H1 (cell line): ENCODE data around the gene PDLIM4. TPM values are rescaled to one million over a fixed set of nuclear protein-coding genes. Genes with fewer than 3 reads are reported as not detected.

ENCODE experiments used
- CTCF ChIA-PET: fragments of 300-600 bp; sonication (Branson Sonifier 250); formaldehyde crosslinking; loops from one replicate; lab custom pipeline; 2021; ENCODE audit not compliant: partially characterized antibody; lab: Charles Lee
- POLR2A ChIA-PET: fragments of 300-600 bp; sonication (Branson Sonifier 250); formaldehyde crosslinking; loops from one replicate; lab custom pipeline; 2021; ENCODE audit warnings: inconsistent platforms; ENCODE audit not compliant: partially characterized antibody; lab: Charles Lee
- DNase-seq, 2 experiments: peaks; one replicate each; pipeline versions ENCODE4 v3.0.0 to v3.0.0-alpha.2; 2010 to 2022; ENCODE audit warnings: low spot score in 2 of 2, low read depth in 1 of 2, mixed read lengths in 1 of 2
- FAIRE-seq: peaks from 2 replicates; lab custom pipeline; 2011; peaks lifted over from hg19 to GRCh38; lab: Jason Lieb, UNC
- H2AFZ ChIP-seq: 2 replicates; pipeline ENCODE4 v1.8.1; 2012; ENCODE audit warnings: low read length, inconsistent platforms
- H2AK5ac ChIP-seq: 2 replicates; pipeline ENCODE4 v1.6.1; 2013; ENCODE audit warnings: low read depth, low read length
- H2BK120ac ChIP-seq: replicated peaks from 2 replicates; pipeline ENCODE3; 2013; ENCODE audit warnings: low read depth, low read length, inconsistent platforms
- H2BK12ac ChIP-seq: 2 replicates; pipeline ENCODE4 v1.6.1; 2013; ENCODE audit warnings: low read depth, low read length
- H2BK15ac ChIP-seq: 2 replicates; pipeline ENCODE4 v1.6.1; 2013; ENCODE audit warnings: low read length
- H2BK20ac ChIP-seq: 2 replicates; pipeline ENCODE4 v1.6.1; 2013; ENCODE audit warnings: low read length
- H2BK5ac ChIP-seq: 2 replicates; pipeline ENCODE4 v1.6.1; 2013; ENCODE audit warnings: low read depth, low read length
- H3K14ac ChIP-seq: 2 replicates; pipeline ENCODE4 v1.6.1; 2013; ENCODE audit warnings: inconsistent platforms; ENCODE audit not compliant: insufficient read length
- H3K18ac ChIP-seq: 2 replicates; pipeline ENCODE4 v1.6.1; 2013; ENCODE audit warnings: low read length; ENCODE audit errors: extremely low read depth
- H3K23ac ChIP-seq: 2 replicates; pipeline ENCODE4 v1.6.1; 2013; ENCODE audit warnings: inconsistent platforms; ENCODE audit not compliant: insufficient read length
- H3K23me2 ChIP-seq: 2 replicates; pipeline ENCODE4 v1.6.1; 2013; ENCODE audit warnings: low read depth, low read length
- H3K27ac ChIP-seq: 2 replicates; pipeline ENCODE4 v1.6.1; 2011; ENCODE audit warnings: low read depth, low read length, inconsistent platforms
- H3K27me3 ChIP-seq, 4 experiments: replicated peaks in 1 of 4; 1 replicate in 1 of 4; 2 replicates in 3 of 4; pipeline versions ENCODE4 v1.6.1 to v1.8.1; 2011 to 2013; ENCODE audit warnings: low read length in 3 of 4, mild to moderate bottlenecking in 3 of 4, inconsistent platforms in 2 of 4, mixed read lengths in 2 of 4, moderate library complexity in 1 of 4; ENCODE audit not compliant: control insufficient read depth in 3 of 4, insufficient read depth in 3 of 4; ENCODE audit errors: extremely low read depth in 1 of 4
- H3K36me3 ChIP-seq, 4 experiments: 2 replicates each; pipeline versions ENCODE4 v1.6.1 to v1.8.1; 2011 to 2013; ENCODE audit warnings: mild to moderate bottlenecking in 4 of 4, low read length in 3 of 4, moderate library complexity in 2 of 4, control low read depth in 1 of 4, inconsistent platforms in 1 of 4; ENCODE audit not compliant: insufficient read depth in 4 of 4, control insufficient read depth in 2 of 4
- H3K4ac ChIP-seq: replicated peaks from 2 replicates; pipeline ENCODE3; 2013; ENCODE audit warnings: low read length, low read depth, mixed read lengths, inconsistent platforms; ENCODE audit not compliant: insufficient read length
- H3K4me1 ChIP-seq, 4 experiments: replicated peaks in 1 of 4; 1 replicate in 1 of 4; 2 replicates in 3 of 4; pipeline versions ENCODE4 v1.6.1 to v1.8.1; 2011 to 2013; ENCODE audit warnings: low read length in 3 of 4, inconsistent platforms in 2 of 4, mixed read lengths in 1 of 4; ENCODE audit not compliant: insufficient read depth in 4 of 4, control insufficient read depth in 3 of 4
- H3K4me2 ChIP-seq, 2 experiments: 2 replicates each; pipeline versions ENCODE4 v1.6.1 to v1.8.1; 2011 to 2013; ENCODE audit warnings: low read depth in 2 of 2, low read length in 2 of 2, control low read depth in 1 of 2, inconsistent platforms in 1 of 2, mild to moderate bottlenecking in 1 of 2; ENCODE audit not compliant: insufficient read depth in 1 of 2
- H3K4me3 ChIP-seq, 4 experiments: fragments of 200-600, 300-600 bp in 1 of 4; sonication (generic), shearing (Covaris generic), sonication (Bioruptor Twin) in 1 of 4; 2 replicates each; pipeline versions ENCODE4 v1.5.1 to v1.8.1; 2011 to 2016; ENCODE audit warnings: low read length in 4 of 4, low read depth in 3 of 4, control low read depth in 2 of 4, inconsistent platforms in 2 of 4, mild to moderate bottlenecking in 2 of 4, mixed read lengths in 1 of 4, moderate library complexity in 1 of 4; ENCODE audit not compliant: insufficient read depth in 2 of 4; ENCODE audit errors: extremely low read depth in 1 of 4
- H3K56ac ChIP-seq: replicated peaks from 2 replicates; pipeline ENCODE3; 2013; ENCODE audit warnings: low read depth, mild to moderate bottlenecking, mixed read lengths, low read length, inconsistent platforms; ENCODE audit not compliant: insufficient read length
- H3K79me1 ChIP-seq: 2 replicates; pipeline ENCODE4 v1.6.1; 2013; ENCODE audit warnings: low read depth, low read length, control low read depth
- H3K79me2 ChIP-seq, 2 experiments: 2 replicates each; pipeline versions ENCODE4 v1.6.1 to v1.8.1; 2012 to 2013; ENCODE audit warnings: low read length in 2 of 2, mild to moderate bottlenecking in 2 of 2, inconsistent platforms in 1 of 2; ENCODE audit not compliant: insufficient read depth in 2 of 2, control insufficient read depth in 1 of 2
- H3K9ac ChIP-seq, 4 experiments: replicated peaks in 1 of 4; 1 replicate in 1 of 4; 2 replicates in 3 of 4; pipeline versions ENCODE4 v1.6.1 to v1.8.1; 2011 to 2013; ENCODE audit warnings: low read depth in 3 of 4, low read length in 3 of 4, control low read depth in 2 of 4, mild to moderate bottlenecking in 2 of 4, moderate library complexity in 2 of 4, inconsistent platforms in 1 of 4; ENCODE audit errors: extremely low read depth in 1 of 4
- H3K9me3 ChIP-seq, 2 experiments: 2 replicates each; pipeline versions ENCODE4 v1.6.1 to v1.8.1; 2012 to 2013; ENCODE audit warnings: mild to moderate bottlenecking in 2 of 2, moderate library complexity in 2 of 2, control low read depth in 1 of 2, inconsistent platforms in 1 of 2, low read depth in 1 of 2, low read length in 1 of 2, mixed read lengths in 1 of 2; ENCODE audit not compliant: insufficient read depth in 2 of 2
- H4K20me1 ChIP-seq, 2 experiments: replicated peaks in 1 of 2; 2 replicates each; pipeline versions ENCODE3 to v1.8.1; 2011 to 2013; ENCODE audit warnings: inconsistent platforms in 2 of 2, low read length in 2 of 2, mild to moderate bottlenecking in 1 of 2; ENCODE audit not compliant: insufficient read depth in 2 of 2, control insufficient read depth in 1 of 2
- H4K5ac ChIP-seq: 2 replicates; pipeline ENCODE4 v1.6.1; 2013; ENCODE audit warnings: low read length, low read depth, mixed read lengths, inconsistent platforms; ENCODE audit not compliant: insufficient read length
- H4K8ac ChIP-seq: 2 replicates; pipeline ENCODE4 v1.8.0; 2013; ENCODE audit warnings: mild to moderate bottlenecking, moderate library complexity, low read length, inconsistent platforms; ENCODE audit not compliant: insufficient read depth; ENCODE audit errors: extremely low read depth
- H4K91ac ChIP-seq: replicated peaks from 2 replicates; pipeline ENCODE3; 2013; ENCODE audit warnings: low read length, mixed read lengths, inconsistent platforms; ENCODE audit not compliant: insufficient read length
- ASH2L ChIP-seq: fragments of 200-600, 300-600 bp; sonication (generic); IDR thresholded peaks from one replicate; pipeline ENCODE4 v1.7.1; 2017; ENCODE audit warnings: low read length
- EGR1 ChIP-seq: IDR thresholded peaks from 2 replicates; pipeline ENCODE4 v1.6.1; 2011; ENCODE audit warnings: low read depth, low read length, borderline replicate concordance
- EP300 ChIP-seq, 2 experiments: IDR thresholded peaks; 1 replicate in 1 of 2; 2 replicates in 1 of 2; pipeline ENCODE4 v1.6.1; 2011 to 2012; ENCODE audit warnings: low read depth in 2 of 2, low read length in 2 of 2, mild to moderate bottlenecking in 2 of 2, borderline replicate concordance in 1 of 2, inconsistent platforms in 1 of 2, moderate library complexity in 1 of 2
- POLR2A ChIP-seq, 2 experiments: IDR thresholded peaks; 1 replicate in 1 of 2; 2 replicates in 1 of 2; pipeline ENCODE4 v1.6.1; 2011; ENCODE audit warnings: low read depth in 2 of 2, low read length in 2 of 2, mild to moderate bottlenecking in 2 of 2; ENCODE audit errors: control extremely low read depth in 1 of 2
- SIRT6 ChIP-seq: IDR thresholded peaks from one replicate; pipeline ENCODE4 v1.7.1; 2012; ENCODE audit warnings: low read length, inconsistent platforms
- TBP ChIP-seq: IDR thresholded peaks from 2 replicates; pipeline ENCODE4 v1.6.1; 2011; ENCODE audit warnings: low read depth, low read length, improper control_type of control experiment
- TEAD4 ChIP-seq: IDR thresholded peaks from 2 replicates; pipeline ENCODE4 v1.6.1; 2012; ENCODE audit warnings: low read depth, low read length, inconsistent platforms, mixed read lengths
- YY1 ChIP-seq: IDR thresholded peaks from 2 replicates; pipeline ENCODE4 v1.6.1; 2011; ENCODE audit warnings: low read depth, mild to moderate bottlenecking, low read length
- WGBS, 2 experiments: shearing (Covaris generic) in 1 of 2; methylation state at CpG; one replicate each; pipeline versions ENCODE4 v1.1.6 to v1.1.7; 2013 to 2015; ENCODE audit warnings: low lambda C conversion rate in 2 of 2, mixed read lengths in 2 of 2, inconsistent platforms in 1 of 2, low coverage in 1 of 2, missing lambda C conversion rate in 1 of 2; ENCODE audit not compliant: insufficient replicate concordance in 2 of 2, insufficient coverage in 1 of 2, insufficient read length in 1 of 2; ENCODE audit errors: extremely low coverage in 1 of 2, missing lambda C conversion rate in 1 of 2; 5-methylcytosine and 5-hydroxymethylcytosine counted together
- polyA plus RNA-seq, 7 experiments: library from polyadenylated mRNA; depleted of rRNA in 3 of 7; stranded (reverse) in 5 of 7; unstranded in 2 of 7; fragments of >200 nt in 5 of 7; fragments of 200-250 nt in 2 of 7; gene quantifications; 1 replicate in 5 of 7; 2 replicates in 1 of 7; 4 replicates in 1 of 7; pipeline versions ENCODE4 v1.2.1 to v1.2.3, GENCODE V29; 2011 to 2013; ENCODE audit warnings: missing spikeins in 2 of 7, mixed read lengths in 2 of 7
- total RNA-seq: library from RNA; stranded (reverse); fragmentation: NEBNext Ultra II Directional; extraction: Animal tissue kit (Norgen Biotek cat#: 25700); gene quantifications from 2 replicates; pipeline ENCODE4 v1.2.1, GENCODE V29; 2021
- TF ChIP-seq, protein P1 (sequence below): IDR thresholded peaks from 2 replicates; pipeline ENCODE4 v1.6.1; 2012; ENCODE audit warnings: inconsistent platforms
- TF ChIP-seq, protein P2 (sequence below): IDR thresholded peaks from 2 replicates; pipeline ENCODE4 v1.6.1; 2012; ENCODE audit warnings: inconsistent platforms

Gene PDLIM4
- total and polyA plus RNA-seq, 2 of the 8 experiments (the other 6 are each of a cell fraction or from before 2014, with no cell fraction given): 10.7 to 29.1 TPM

DNA sequence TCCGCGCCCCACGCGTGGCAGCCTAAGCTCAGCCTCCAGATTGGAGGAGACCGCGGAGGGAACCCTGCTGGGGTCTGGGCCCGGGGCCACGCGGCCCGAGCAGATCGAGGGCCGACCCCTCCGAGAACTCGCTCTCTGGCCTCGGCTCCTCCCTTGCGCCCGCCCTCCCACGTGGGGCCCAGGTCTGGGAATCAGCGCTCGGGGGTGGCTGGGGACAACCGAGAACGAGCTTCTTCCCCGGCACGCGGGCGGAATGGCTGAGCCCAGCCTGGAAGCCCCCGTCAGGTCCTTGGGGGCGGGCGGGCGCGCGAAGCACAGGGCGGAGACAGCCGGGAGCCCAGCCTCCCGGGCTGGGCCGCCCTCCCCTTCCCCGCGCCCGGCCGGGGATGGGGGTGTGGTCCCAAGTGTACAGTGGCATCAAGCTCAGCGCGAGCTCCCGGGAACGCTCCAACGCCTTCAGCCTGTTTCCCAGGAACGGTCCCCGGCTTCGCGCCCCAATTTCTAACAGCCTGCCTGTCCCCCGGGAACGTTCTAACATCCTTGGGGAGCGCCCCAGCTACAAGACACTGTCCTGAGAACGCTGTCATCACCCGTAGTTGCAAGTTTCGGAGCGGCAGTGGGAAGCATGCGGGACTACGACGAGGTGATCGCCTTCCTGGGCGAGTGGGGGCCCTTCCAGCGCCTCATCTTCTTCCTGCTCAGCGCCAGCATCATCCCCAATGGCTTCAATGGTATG is 36.7 kb downstream of the PDLIM4 start, which contains the start of gene SLC22A4:
SLC22A4 (plus strand) TSS at position 403 of the 736 bp plus-strand sequence; CDS start at position 626, 223 bp downstream.
- 2% methylated on average over 38 of the region's 63 CpGs; no CpG with 5 or more reads in 1 of the 2 experiments for WGBS, 2 experiments
- TF ChIP-seq TEAD4 (no peak), SIRT6 (no peak), EP300 (IDR thresholded peaks at IDR 0.05; ENCODE audit: borderline replicate concordance in 1 of 2, low read depth in 2 of 2, low read length in 2 of 2) (peak in 1 of 2 experiments; percentile 71; a peak in 1 of 3 replicates), YY1 (peak; percentile 25; the same call in 1 of the 2 replicates), TBP (peak; percentile 3; the same call in 1 of the 2 replicates), ASH2L (peak; percentile 17), EGR1 (0 out of 2 replicates have a peak, but pooled peaks have one; percentile 21), POLR2A (IDR thresholded peaks at IDR 0.05; ENCODE audit: control extremely low read depth in 1 of 2, low read depth in 2 of 2, low read length in 2 of 2) (0 out of 3 replicates have a peak, but pooled peaks of 1 of the 2 experiments have one; percentile 9)
- TF ChIP-seq, protein P1, sequence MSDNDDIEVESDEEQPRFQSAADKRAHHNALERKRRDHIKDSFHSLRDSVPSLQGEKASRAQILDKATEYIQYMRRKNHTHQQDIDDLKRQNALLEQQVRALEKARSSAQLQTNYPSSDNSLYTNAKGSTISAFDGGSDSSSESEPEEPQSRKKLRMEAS: peak; percentile 79
- TF ChIP-seq, protein P2, sequence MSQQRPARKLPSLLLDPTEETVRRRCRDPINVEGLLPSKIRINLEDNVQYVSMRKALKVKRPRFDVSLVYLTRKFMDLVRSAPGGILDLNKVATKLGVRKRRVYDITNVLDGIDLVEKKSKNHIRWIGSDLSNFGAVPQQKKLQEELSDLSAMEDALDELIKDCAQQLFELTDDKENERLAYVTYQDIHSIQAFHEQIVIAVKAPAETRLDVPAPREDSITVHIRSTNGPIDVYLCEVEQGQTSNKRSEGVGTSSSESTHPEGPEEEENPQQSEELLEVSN: peak; percentile 62

More for the DNA sequence above, 36.7 kb downstream of the PDLIM4 start, which contains the start of gene SLC22A4:
- H3K79me1 ChIP-seq: no peaks in the 10 kb centered on the region
- ChIA-PET POLR2A (interaction anchor here (0.7 to 2.6 kb wide), 27 partner anchors 8 to 572 kb away, joined by 3 to 26 read pairs (median 4); partner anchors contain the start of genes ACSL6, GDF9, IRF1 and P4HA2), CTCF (interaction anchor here (0.7 to 4.1 kb wide), 16 partner anchors 9 to 207 kb away, joined by 3 to 27 read pairs (median 4); partner anchors contain the start of gene SLC22A5)
- H3K27me3 ChIP-seq: peaks cover 2 to 21% (median 16%) of the 10 kb centered on the region in 4 experiments
- H3K4me2 ChIP-seq: peak within 1 kb of the TSS; percentile 91 to 93
- peak within 1 kb of the TSS; percentile 53 to 75 (median 65) for H3K4me3 ChIP-seq
- peak within 1 kb of the TSS; percentile 91 for H3K18ac ChIP-seq
- H3K9me3 ChIP-seq: no peaks in the 10 kb centered on the region
- peak within 1 kb of the TSS; percentile 70 for H2BK120ac ChIP-seq
- H3K4me1 ChIP-seq: peaks cover 0 to 12% (median 3%) of the 10 kb centered on the region in 4 experiments; a peak in 5 of 7 replicates
- DNase-seq: peak in 1 of 2 experiments; percentile 72
- peak within 1 kb of the TSS; percentile 88 for H3K56ac ChIP-seq
- H4K8ac ChIP-seq: peak within 1 kb of the TSS; percentile 95
- H4K5ac ChIP-seq: peak within 1 kb of the TSS; percentile 87
- H3K23ac ChIP-seq: no peak within 1 kb of the TSS
- H2BK20ac ChIP-seq: no peak within 1 kb of the TSS; the same call in 1 of the 2 replicates
- H2BK15ac ChIP-seq: peak within 1 kb of the TSS; percentile 94; the same call in 1 of the 2 replicates
- H2AFZ ChIP-seq: peak within 1 kb of the TSS; percentile 96
- FAIRE-seq: no peak
- H3K23me2 ChIP-seq: peaks cover 18% of the 10 kb centered on the region
- H4K20me1 ChIP-seq: peaks cover 1 to 3% of the 10 kb centered on the region in 2 experiments
- peak within 1 kb of the TSS; percentile 87 for H3K4ac ChIP-seq
- peak within 1 kb of the TSS; percentile 94 for H2BK5ac ChIP-seq
- no peaks in the 10 kb centered on the region for H3K79me2 ChIP-seq
- H3K9ac ChIP-seq: peak within 1 kb of the TSS in 3 of 4 experiments; percentile 78 to 83 (median 80); a peak in 6 of 7 replicates
- H4K91ac ChIP-seq: peak within 1 kb of the TSS; percentile 90
- peak within 1 kb of the TSS; percentile 74 for H3K27ac ChIP-seq
- H3K36me3 ChIP-seq: no peaks in the 10 kb centered on the region; a peak in 1 of 8 replicates
- H2AK5ac ChIP-seq: no peak within 1 kb of the TSS
- no peak within 1 kb of the TSS for H3K14ac ChIP-seq
- peak within 1 kb of the TSS; percentile 62 for H2BK12ac ChIP-seq
